ENCODE results near the gene GAGE12D.
"Not testable (repeated sequence)": the region's sequence is repeated elsewhere in the genome, so short reads cannot be mapped to it uniquely, and the experiment has no call there.

GRCh38 chrX:49569152-49569551, 27.6 kb downstream of the GAGE12D start:
- not testable (repeated sequence) for TF ChIP-seq EZH2 (IDR thresholded peaks at IDR 0.05; ENCODE audit: borderline replicate concordance, low read depth, low read length, poor library complexity, severe bottlenecking); CTCF (conservative IDR thresholded peaks at IDR 0.05; ENCODE audit: low read depth, low read length)

All from A673 (cell line).